Measurements from ENCODE around the gene FEZF2. TPM values are rescaled to one million over a fixed set of nuclear protein-coding genes. Genes with fewer than 3 reads are reported as not detected.

Gene FEZF2
- total RNA-seq, 2 experiments from 2014 or later = not detected

GRCh38 chr3:62359531-62359930 lies 13.8 kb downstream of the FEZF2 start:
- no peak for ATAC-seq
- H3K27me3 Mint-ChIP-seq (ENCODE audit: low read depth) = peaks cover 6% of the 10 kb centered on the region
- H3K36me3 Mint-ChIP-seq (ENCODE audit: low read depth) = no peaks in the 10 kb centered on the region
- no peaks in the 10 kb centered on the region for H3K9me3 Mint-ChIP-seq (ENCODE audit: insufficient read depth)
- DNase-seq = no peak
- H3K4me1 Mint-ChIP-seq (ENCODE audit: low read depth) = no peaks in the 10 kb centered on the region
- ChIA-PET CTCF (no interaction called here), POLR2A (no interaction called here)
- H3K27ac Mint-ChIP-seq = no peak overlapping the region
- no peak overlapping the region for H3K4me3 Mint-ChIP-seq

- H3K4me1 Mint-ChIP-seq (ENCODE audit: low read depth) = no peaks in the 10 kb centered on the region
- no peak overlapping the region for H3K4me3 Mint-ChIP-seq
- H3K36me3 Mint-ChIP-seq (ENCODE audit: low read depth) = no peaks in the 10 kb centered on the region
- peaks cover 3% of the 10 kb centered on the region for H3K27me3 Mint-ChIP-seq (ENCODE audit: low read depth)
- POLR2A ChIA-PET = no interaction called here
- H3K9me3 Mint-ChIP-seq (ENCODE audit: insufficient read depth) = no peaks in the 10 kb centered on the region
- DNase-seq = no peak
- CTCF ChIA-PET = no interaction called here
- ATAC-seq = no peak
- H3K27ac Mint-ChIP-seq = no peak overlapping the region
Observed at GRCh38 chr3:62356356-62356755, 17.0 kb downstream of the FEZF2 start.

- H3K27me3 Mint-ChIP-seq (ENCODE audit: low read depth) = peaks cover 4% of the 10 kb centered on the region
- CTCF ChIA-PET = no interaction called here
- no peak overlapping the region for H3K27ac Mint-ChIP-seq
Observed at GRCh38 chr3:62355703-62356102, 17.6 kb downstream of the FEZF2 start.

GRCh38 chr3:62343755-62344154 lies 29.6 kb downstream of the FEZF2 start:
- DNase-seq (no peak), ATAC-seq (no peak)
- Mint-ChIP-seq H3K4me3 (no peak overlapping the region), H3K27ac (no peak overlapping the region), H3K4me1 (ENCODE audit: low read depth) (no peaks in the 10 kb centered on the region), H3K27me3 (ENCODE audit: low read depth) (no peaks in the 10 kb centered on the region), H3K36me3 (ENCODE audit: low read depth) (no peaks in the 10 kb centered on the region), H3K9me3 (ENCODE audit: insufficient read depth) (no peaks in the 10 kb centered on the region)
- POLR2A ChIA-PET = no interaction called here
- CTCF ChIA-PET = no interaction called here

More at GRCh38 chr3:62355703-62356102, 17.6 kb downstream of the FEZF2 start:
- no peaks in the 10 kb centered on the region for H3K9me3 Mint-ChIP-seq (ENCODE audit: insufficient read depth)
- DNase-seq (no peak), ATAC-seq (no peak)
- no peaks in the 10 kb centered on the region for H3K36me3 Mint-ChIP-seq (ENCODE audit: low read depth)
- no peaks in the 10 kb centered on the region for H3K4me1 Mint-ChIP-seq (ENCODE audit: low read depth)
- H3K4me3 Mint-ChIP-seq = no peak overlapping the region
- POLR2A ChIA-PET = no interaction called here

- ChIA-PET CTCF (interaction anchor here (1.1 kb wide), 1 partner anchor 134 kb away, joined by 3 read pairs; no protein-coding TSS in a partner anchor), POLR2A (no interaction called here)
- Mint-ChIP-seq H3K9me3 (ENCODE audit: insufficient read depth) (no peaks in the 10 kb centered on the region), H3K4me3 (no peak overlapping the region), H3K36me3 (ENCODE audit: low read depth) (no peaks in the 10 kb centered on the region), H3K27me3 (ENCODE audit: low read depth) (no peaks in the 10 kb centered on the region), H3K27ac (no peak overlapping the region), H3K4me1 (ENCODE audit: low read depth) (no peaks in the 10 kb centered on the region)
- ATAC-seq = no peak
- no peak for DNase-seq
Observed at GRCh38 chr3:62335196-62335595, 38.2 kb downstream of the FEZF2 start.

- H3K4me3 Mint-ChIP-seq = no peak overlapping the region
- DNase-seq = no peak
- no peak for ATAC-seq
- no peaks in the 10 kb centered on the region for H3K36me3 Mint-ChIP-seq (ENCODE audit: low read depth)
- H3K27ac Mint-ChIP-seq = no peak overlapping the region
- no peaks in the 10 kb centered on the region for H3K4me1 Mint-ChIP-seq (ENCODE audit: low read depth)
- no peaks in the 10 kb centered on the region for H3K27me3 Mint-ChIP-seq (ENCODE audit: low read depth)
- no peaks in the 10 kb centered on the region for H3K9me3 Mint-ChIP-seq (ENCODE audit: insufficient read depth)
- ChIA-PET POLR2A (no interaction called here), CTCF (interaction anchor here (0.9 kb wide), 1 partner anchor 10 kb away, joined by 4 read pairs; no protein-coding TSS in a partner anchor)
Observed at GRCh38 chr3:62332835-62333244, 40.5 kb downstream of the FEZF2 start.

- no peak for ATAC-seq
- Mint-ChIP-seq H3K27ac (no peak overlapping the region), H3K4me1 (ENCODE audit: low read depth) (no peaks in the 10 kb centered on the region), H3K27me3 (ENCODE audit: low read depth) (no peaks in the 10 kb centered on the region), H3K36me3 (ENCODE audit: low read depth) (no peaks in the 10 kb centered on the region), H3K4me3 (no peak overlapping the region), H3K9me3 (ENCODE audit: insufficient read depth) (no peaks in the 10 kb centered on the region)
- CTCF ChIA-PET = interaction anchor here (0.9 to 1.4 kb wide), 3 partner anchors 11 to 228 kb away, joined by 3 to 4 read pairs (median 3); no protein-coding TSS in a partner anchor
- no peak for DNase-seq
- POLR2A ChIA-PET = no interaction called here
Observed at GRCh38 chr3:62332017-62332416, 41.3 kb downstream of the FEZF2 start.

GRCh38 chr3:62329971-62330370 lies 43.4 kb downstream of the FEZF2 start:
- Mint-ChIP-seq H3K4me3 (no peak overlapping the region), H3K27ac (no peak overlapping the region), H3K9me3 (ENCODE audit: insufficient read depth) (no peaks in the 10 kb centered on the region), H3K27me3 (ENCODE audit: low read depth) (no peaks in the 10 kb centered on the region), H3K4me1 (ENCODE audit: low read depth) (no peaks in the 10 kb centered on the region), H3K36me3 (ENCODE audit: low read depth) (no peaks in the 10 kb centered on the region)
- ChIA-PET POLR2A (no interaction called here), CTCF (interaction anchor here (1.4 kb wide), 1 partner anchor 229 kb away, joined by 3 read pairs; no protein-coding TSS in a partner anchor)
- no peak for DNase-seq
- ATAC-seq = no peak

- Mint-ChIP-seq H3K27me3 (ENCODE audit: low read depth) (no peaks in the 10 kb centered on the region), H3K36me3 (ENCODE audit: low read depth) (no peaks in the 10 kb centered on the region), H3K4me3 (no peak overlapping the region), H3K9me3 (ENCODE audit: insufficient read depth) (no peaks in the 10 kb centered on the region), H3K27ac (no peak overlapping the region), H3K4me1 (ENCODE audit: low read depth) (no peaks in the 10 kb centered on the region)
- POLR2A ChIA-PET = no interaction called here
- DNase-seq = no peak
- no peak for ATAC-seq
- CTCF ChIA-PET = no interaction called here
Observed at GRCh38 chr3:62325896-62326295, 47.5 kb downstream of the FEZF2 start.

GRCh38 chr3:62323241-62323640 lies 50.1 kb downstream of the FEZF2 start:
- peaks cover 4% of the 10 kb centered on the region for H3K27me3 Mint-ChIP-seq (ENCODE audit: low read depth)
- ChIA-PET CTCF (interaction anchor here (0.7 kb wide), 1 partner anchor 13 kb away, joined by 3 read pairs; no protein-coding TSS in a partner anchor), POLR2A (no interaction called here)
- ATAC-seq (no peak), DNase-seq (no peak)
- H3K36me3 Mint-ChIP-seq (ENCODE audit: low read depth) = peaks cover 3% of the 10 kb centered on the region
- peaks cover 13% of the 10 kb centered on the region for H3K9me3 Mint-ChIP-seq (ENCODE audit: insufficient read depth)
- no peak overlapping the region for H3K27ac Mint-ChIP-seq
- H3K4me3 Mint-ChIP-seq = no peak overlapping the region
- H3K4me1 Mint-ChIP-seq (ENCODE audit: low read depth) = peaks cover 10% of the 10 kb centered on the region
